NCI-H526 treated with DMSO at 0.1 percent for 48 hours (cell line): ENCODE measurements around the gene CCDC124.
"Not testable (repeated sequence)": the region's sequence is repeated elsewhere in the genome, so short reads cannot be mapped to it uniquely, and the experiment has no call there.

ENCODE experiments used
- DNase-seq: peaks from one replicate; lab custom pipeline; 2025; lab: John Stamatoyannopoulos, UW

Gene CCDC124

DNA sequence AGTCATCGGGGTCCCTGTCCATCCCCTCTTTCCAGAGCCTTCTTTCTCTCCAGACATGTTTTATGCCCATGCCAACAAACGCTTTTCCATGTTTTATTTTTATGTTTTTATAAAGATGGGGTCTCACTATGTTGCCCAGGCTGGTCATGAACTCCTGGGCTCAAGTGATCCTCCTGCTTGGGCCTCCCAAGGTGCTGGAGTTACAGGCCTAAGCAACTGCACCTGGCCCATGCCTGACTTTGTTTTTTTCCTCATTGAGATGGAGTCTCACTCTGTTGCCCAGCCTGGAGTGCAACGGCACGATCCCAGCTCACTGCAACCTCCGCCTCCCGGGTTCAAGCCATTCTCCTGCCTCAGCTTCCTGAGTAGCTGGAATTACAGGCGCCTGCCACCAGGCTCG, 53.8 kb downstream of the CCDC124 start:
- not testable (repeated sequence) for DNase-seq

DNA sequence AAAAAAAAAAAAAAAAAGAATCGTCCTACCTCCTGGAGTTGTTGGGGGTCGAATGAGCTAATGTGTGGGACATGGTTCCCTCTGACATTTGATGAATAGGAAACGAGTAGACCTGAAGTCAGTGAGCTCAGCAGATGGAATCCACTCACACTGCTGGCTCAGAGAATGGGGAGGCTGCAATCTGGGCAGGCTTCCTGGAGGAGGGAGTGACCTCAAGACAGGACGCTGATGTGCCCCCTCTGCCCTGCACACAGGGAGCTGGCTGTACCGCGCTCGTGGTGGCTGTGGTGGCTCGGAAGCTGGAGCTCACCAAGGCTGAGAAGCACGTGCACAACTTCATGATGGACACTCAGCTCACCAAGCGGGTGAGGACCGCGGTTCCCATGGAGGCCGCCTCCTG, 55.3 kb downstream of the CCDC124 start:
- DNase-seq = no peak

DNA sequence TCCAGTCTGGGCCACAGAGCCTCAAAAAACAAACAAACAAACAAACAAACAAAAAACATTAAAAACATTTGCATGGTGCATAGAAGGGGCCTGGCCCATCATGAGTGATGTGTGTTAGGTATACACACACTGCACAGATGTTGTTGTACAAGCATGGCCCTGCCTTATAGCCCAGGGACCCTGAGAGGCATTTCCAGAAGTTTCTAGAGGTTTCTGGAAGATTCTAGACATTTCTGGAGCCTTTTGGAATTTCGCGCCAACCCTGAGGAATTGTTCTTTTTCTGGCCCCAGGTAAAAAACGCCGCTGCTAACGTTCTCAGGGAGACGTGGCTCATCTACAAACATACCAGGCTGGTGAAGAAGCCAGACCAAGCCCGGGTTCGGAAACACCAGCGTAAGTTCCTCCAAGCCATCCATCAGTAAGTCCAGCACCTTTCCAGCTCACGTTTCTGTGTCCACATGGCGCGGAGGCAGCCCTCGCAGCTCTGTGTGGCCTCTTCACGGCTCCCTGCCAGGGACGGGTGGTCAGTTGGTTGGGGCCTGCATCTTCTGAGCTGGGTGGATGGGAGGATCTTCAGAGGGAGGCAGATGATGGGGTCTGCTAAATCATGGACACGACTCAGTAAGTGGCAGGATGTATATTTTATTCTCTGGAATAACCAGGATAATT, 56.7 kb downstream of the CCDC124 start:
- DNase-seq = no peak

DNA sequence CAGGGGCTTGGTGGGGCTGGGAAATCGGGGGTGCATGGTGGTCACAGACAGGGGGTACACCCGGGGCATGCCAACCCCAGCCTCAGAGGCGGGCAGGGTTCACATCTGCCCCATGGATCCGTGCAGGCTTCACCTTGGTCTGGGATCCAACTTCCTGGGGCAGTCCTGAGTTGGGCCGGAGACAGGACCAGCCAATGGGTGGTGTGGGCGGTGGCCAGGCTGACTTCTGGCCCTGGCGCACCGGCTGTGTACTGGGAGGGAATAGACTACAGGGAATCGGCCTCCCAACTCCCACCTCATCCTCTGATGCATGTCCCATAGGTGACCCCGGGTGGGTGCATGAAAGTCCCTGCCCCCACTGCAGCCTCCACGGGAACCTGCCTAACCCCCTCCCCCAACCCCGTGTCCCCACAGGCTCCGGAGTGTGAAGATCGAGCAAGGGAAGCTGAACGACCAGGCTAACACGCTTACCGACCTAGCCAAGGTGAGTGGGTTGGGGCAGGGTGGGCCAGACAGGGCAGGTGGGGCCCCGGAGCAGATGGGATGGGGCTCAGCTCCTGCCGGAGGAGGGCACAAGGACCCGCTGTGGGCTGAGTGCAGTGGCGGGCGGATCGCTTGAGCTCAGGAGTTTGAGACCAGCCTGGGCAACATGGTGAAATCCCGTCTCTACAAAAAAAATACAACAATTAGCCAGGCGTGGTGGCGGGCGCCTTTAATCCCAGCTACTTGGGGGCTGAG, 60.4 kb downstream of the CCDC124 start:
- DNase-seq = no peak
